Upper lobe of right lung (tissue), 1 donor: ENCODE results near the gene FEN1. TPM values are rescaled to one million over a fixed set of nuclear protein-coding genes. Genes with fewer than 3 reads are reported as not detected.

Experiments used
- ATAC-seq: fragments of 200-7000 bp; cut with Tn5 transposase; one replicate; pipeline ENCODE4 v1.9.1; 2020; ENCODE audit warnings: mild to moderate bottlenecking, moderate library complexity
- DNase-seq: peaks from one replicate; pipeline ENCODE4 v3.0.0-alpha.2; 2020
- H3K27ac ChIP-seq: fragments of 200-600 bp; one replicate; pipeline ENCODE4 v1.8.0; 2022
- H3K27me3 ChIP-seq: fragments of 200-600 bp; one replicate; pipeline ENCODE4 v1.8.0; 2022; ENCODE audit warnings: mild to moderate bottlenecking
- H3K36me3 ChIP-seq: fragments of 200-600 bp; one replicate; pipeline ENCODE4 v1.8.0; 2022
- H3K4me1 ChIP-seq: fragments of 200-600 bp; one replicate; pipeline ENCODE4 v1.8.0; 2022
- H3K4me3 ChIP-seq: fragments of 200-600 bp; one replicate; pipeline ENCODE4 v1.8.0; 2022; ENCODE audit warnings: mild to moderate bottlenecking
- H3K9me3 ChIP-seq: fragments of 200-600 bp; one replicate; pipeline ENCODE4 v1.8.0; 2022
- CTCF ChIP-seq: fragments of 200-600 bp; IDR thresholded peaks from one replicate; pipeline ENCODE4 v1.8.0; 2022; ENCODE audit warnings: antibody characterized with exemption
- intact Hi-C: fragments of 100-400 bp; cut with DNase I; formaldehyde crosslinking; loops from one replicate; pipeline ENCODE4 v1.11.0; 2022
- total RNA-seq: library from RNA; stranded (reverse); fragmentation: NEBNext Ultra II Directional; extraction: Animal tissue kit (Norgen Biotek cat#: 25700); gene quantifications from one replicate; pipeline ENCODE4 v1.2.1, GENCODE V29; 2021
- donor health status: DM: no; HTN: yes; CAD: no; lungs with severe emphysema.

FEN1 gene
- total RNA-seq, 1 donor from 2014 or later: 4.9 TPM

DNA sequence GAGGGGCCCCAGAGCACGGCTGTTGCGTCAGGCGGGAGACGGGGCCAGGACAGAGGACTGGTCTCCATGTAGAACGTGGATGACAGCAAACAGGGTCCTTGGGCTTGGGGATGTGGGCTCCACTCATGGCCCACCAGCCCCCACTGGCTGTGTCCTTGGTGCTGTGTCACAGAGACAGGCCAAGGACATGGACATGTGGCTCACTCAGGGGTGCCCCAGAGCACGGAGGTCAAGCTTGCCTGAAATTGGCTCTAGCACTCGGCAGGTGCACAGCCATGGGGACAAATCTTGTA lies 49.8 kb downstream of the FEN1 start:
- intact Hi-C loops: no loop called here
- ATAC-seq (no peak), DNase-seq (no peak)
- Histone ChIP-seq H3K9me3 (no peaks in the 10 kb centered on the region), H3K4me3 (no peak overlapping the region), H3K4me1 (no peaks in the 10 kb centered on the region), H3K27me3 (no peaks in the 10 kb centered on the region), H3K27ac (no peak overlapping the region), H3K36me3 (peaks cover 33% of the 10 kb centered on the region)
- no peak for TF ChIP-seq CTCF

GRCh38 chr11:61844909-61845565 lies 52.3 kb downstream of the FEN1 start:
- no peaks in the 10 kb centered on the region for H3K9me3 ChIP-seq
- no peaks in the 10 kb centered on the region for H3K4me1 ChIP-seq
- DNase-seq (no peak), ATAC-seq (no peak)
- no peaks in the 10 kb centered on the region for H3K27me3 ChIP-seq
- H3K4me3 ChIP-seq: no peak overlapping the region
- intact Hi-C loops: no loop called here
- peaks cover 52% of the 10 kb centered on the region for H3K36me3 ChIP-seq
- no peak for TF ChIP-seq CTCF
- no peak overlapping the region for H3K27ac ChIP-seq

DNA sequence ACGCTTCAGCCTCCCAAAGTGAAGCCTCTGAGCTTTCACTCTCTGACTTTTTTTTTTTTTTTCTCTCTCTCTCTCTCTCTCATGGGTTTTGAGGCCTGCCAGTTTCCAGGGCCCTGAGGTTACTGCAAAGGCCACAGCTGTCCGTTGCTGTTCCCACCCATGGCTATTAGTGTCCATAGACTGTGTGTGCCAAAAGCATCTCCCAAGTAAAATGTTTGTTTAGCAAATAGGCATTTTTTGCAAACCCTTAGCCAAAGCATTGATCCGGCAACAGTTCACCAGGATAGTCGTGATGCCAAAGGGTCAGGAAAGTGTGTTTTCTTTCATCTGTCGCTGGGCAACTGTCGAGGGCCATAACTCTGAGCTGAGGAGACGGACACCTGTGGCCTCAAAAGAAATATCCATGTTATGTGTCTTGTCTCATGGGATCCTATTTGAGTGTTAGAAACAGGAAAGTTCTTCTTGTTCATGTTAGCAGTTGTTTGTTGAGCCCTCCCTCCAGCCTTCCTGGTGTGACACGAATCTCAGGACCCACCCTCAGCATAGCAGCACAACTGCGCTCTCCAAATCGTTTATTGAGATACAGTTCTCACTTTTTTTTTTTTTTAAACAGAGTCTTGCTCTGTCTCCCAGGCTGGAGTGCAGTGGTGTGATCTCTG lies 53.8 kb downstream of the FEN1 start:
- intact Hi-C loops: no loop called here
- H3K4me3 ChIP-seq: no peak overlapping the region
- DNase-seq (no peak), ATAC-seq (no peak)
- H3K27ac ChIP-seq: no peak overlapping the region
- H3K9me3 ChIP-seq: no peaks in the 10 kb centered on the region
- no peaks in the 10 kb centered on the region for H3K27me3 ChIP-seq
- peaks cover 51% of the 10 kb centered on the region for H3K36me3 ChIP-seq
- TF ChIP-seq CTCF: no peak
- no peaks in the 10 kb centered on the region for H3K4me1 ChIP-seq

Other genes starting within 250 kb of the FEN1 start
- 4.8 TPM for gene SYT7, start 211.8 kb upstream of the FEN1 start, total RNA-seq
- 6.0 TPM for gene DAGLA, start 112.5 kb upstream of the FEN1 start, total RNA-seq
- gene MYRF, start 40.3 kb upstream of the FEN1 start, total RNA-seq: 62.6 TPM
- gene TMEM258, start 312 bp upstream of the FEN1 start, total RNA-seq: 94.0 TPM
- 68.0 TPM for gene FADS1, start 24.1 kb downstream of the FEN1 start, total RNA-seq
- 75.1 TPM for gene FADS2, start 35.4 kb downstream of the FEN1 start, total RNA-seq
- 68.5 TPM for gene FADS3, start 98.6 kb downstream of the FEN1 start, total RNA-seq
- gene RAB3IL1, start 124.7 kb downstream of the FEN1 start, total RNA-seq: 10.6 TPM
- 9.6 TPM for gene BEST1, start 157.4 kb downstream of the FEN1 start, total RNA-seq
- gene FTH1, start 174.7 kb downstream of the FEN1 start, total RNA-seq: 4,022 TPM